Suprapubic skin (tissue), 4 donors: ENCODE results near the gene TRPM7. TPM values are rescaled to one million over a fixed set of nuclear protein-coding genes. Genes with fewer than 3 reads are reported as not detected.

Experiments used
- DNase-seq, 2 donors: peaks; one replicate each; pipeline ENCODE4 v3.0.0-alpha.2; 2019; ENCODE audit warnings: low spot score in 2 of 2
- H3K27ac ChIP-seq: fragments of 200-600 bp; sonication (generic); one replicate; pipeline ENCODE4 v1.5.1; 2019
- H3K27me3 ChIP-seq: fragments of 200-600 bp; sonication (generic); one replicate; pipeline ENCODE4 v1.5.1; 2019
- H3K36me3 ChIP-seq: fragments of 200-600 bp; sonication (generic); one replicate; pipeline ENCODE4 v1.5.1; 2019
- H3K4me1 ChIP-seq: fragments of 200-600 bp; sonication (generic); one replicate; pipeline ENCODE4 v1.5.1; 2019
- H3K4me3 ChIP-seq: fragments of 200-600 bp; sonication (generic); one replicate; pipeline ENCODE4 v1.5.1; 2019; ENCODE audit warnings: mild to moderate bottlenecking
- H3K9me3 ChIP-seq: fragments of 200-600 bp; sonication (generic); one replicate; pipeline ENCODE4 v1.5.1; 2019
- CTCF ChIP-seq, 2 donors: fragments of 200-600 bp in 1 of 2; fragments of 450-650 bp in 1 of 2; sonication (generic) in 1 of 2; IDR thresholded peaks; one replicate each; pipeline ENCODE4 v1.5.1; 2016 to 2019; ENCODE audit warnings: antibody characterized with exemption in 2 of 2, mild to moderate bottlenecking in 1 of 2, moderate library complexity in 1 of 2
- EP300 ChIP-seq: sonication (generic); formaldehyde crosslinking; IDR thresholded peaks from one replicate; pipeline ENCODE4 v1.6.1; 2017; ENCODE audit warnings: antibody characterized with exemption
- POLR2A ChIP-seq, 2 donors: fragments of 450-650 bp; IDR thresholded peaks; one replicate each; pipeline ENCODE4 v1.6.1; 2017; ENCODE audit warnings: antibody characterized with exemption in 2 of 2, mild to moderate bottlenecking in 2 of 2, moderate library complexity in 2 of 2
- POLR2AphosphoS5 ChIP-seq, 3 donors: sonication (generic); formaldehyde crosslinking; IDR thresholded peaks; one replicate each; pipeline ENCODE4 v1.6.1; 2017; ENCODE audit warnings: antibody characterized with exemption in 3 of 3
- WGBS: methylation state at CpG from one replicate; pipeline ENCODE4 v1.1.5; 2018; 5-methylcytosine and 5-hydroxymethylcytosine counted together
- total RNA-seq, 4 donors: library from RNA; depleted of rRNA; stranded (reverse); fragments of >200 nt; gene quantifications; one replicate each; pipeline ENCODE4 v1.1.0, GENCODE V29; 2016

TRPM7 gene
- total RNA-seq, 4 donors from 2014 or later: 30.8 to 72.0 (median 35.5) TPM

DNA sequence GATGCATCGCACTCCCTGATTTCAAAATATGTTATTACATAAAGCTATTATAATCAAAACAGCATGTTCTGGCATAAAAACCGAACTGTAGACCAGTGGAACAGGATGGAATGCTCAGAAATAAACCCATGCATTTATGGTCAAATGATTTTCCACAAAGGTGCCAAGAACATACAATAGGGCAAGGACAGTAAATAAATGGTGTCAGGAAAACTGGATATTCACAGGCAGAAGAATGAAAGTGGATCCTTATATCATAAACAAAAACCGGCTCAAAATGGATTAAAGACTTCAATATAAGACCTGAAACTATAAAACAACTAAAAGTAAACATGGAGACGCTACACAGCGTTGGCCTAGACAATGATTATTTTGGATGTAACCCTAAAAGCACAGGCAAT, 162.7 kb downstream of the TRPM7 start:
- peaks cover 4% of the 10 kb centered on the region for H3K4me1 ChIP-seq
- TF ChIP-seq POLR2AphosphoS5 (IDR thresholded peaks at IDR 0.05) (no peak), CTCF (IDR thresholded peaks at IDR 0.05) (no peak), POLR2A (IDR thresholded peaks at IDR 0.05) (no peak), EP300 (no peak)
- no peaks in the 10 kb centered on the region for H3K27me3 ChIP-seq
- H3K9me3 ChIP-seq: no peaks in the 10 kb centered on the region
- DNase-seq: no peak
- H3K36me3 ChIP-seq: no peaks in the 10 kb centered on the region
- no peak overlapping the region for H3K27ac ChIP-seq
- WGBS: 51% methylated on average over 5 of the region's 5 CpGs
- H3K4me3 ChIP-seq: no peak overlapping the region

DNA sequence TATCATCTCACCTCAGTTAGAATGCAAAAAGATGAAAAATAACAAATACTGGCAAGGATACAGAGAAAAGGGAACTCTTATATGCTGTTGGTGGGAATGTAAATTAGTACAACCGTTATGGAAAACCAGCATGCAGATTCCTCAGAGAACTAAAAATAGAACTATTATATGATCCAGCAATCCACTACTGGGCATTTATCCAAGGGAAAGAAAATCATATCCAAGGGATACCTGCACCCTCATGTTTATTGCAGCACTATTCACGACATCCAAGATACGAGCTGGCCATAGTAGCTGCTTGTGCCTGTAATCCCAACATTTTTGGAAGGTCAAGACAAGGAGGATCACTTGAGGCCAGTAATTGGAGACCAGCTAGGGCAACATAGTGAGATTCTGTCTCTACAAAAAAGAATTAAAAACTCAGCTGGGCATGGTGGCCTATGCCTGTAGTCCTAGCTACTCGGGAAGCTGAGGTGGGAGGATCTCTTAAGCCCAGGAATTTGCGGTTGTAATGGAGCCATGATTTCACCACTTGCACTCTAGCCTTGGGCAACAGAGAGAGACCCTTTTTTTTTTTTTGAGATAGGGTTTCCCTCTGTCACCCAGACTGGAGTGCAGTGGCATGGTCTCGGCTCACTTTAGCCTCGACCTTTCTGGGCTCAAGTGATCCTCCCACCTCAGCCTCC, 166.7 kb downstream of the TRPM7 start:
- no peaks in the 10 kb centered on the region for H3K27me3 ChIP-seq
- 79% methylated on average over 7 of the region's 7 CpGs for WGBS
- H3K4me1 ChIP-seq: peaks cover 4% of the 10 kb centered on the region
- TF ChIP-seq CTCF (IDR thresholded peaks at IDR 0.05) (no peak), EP300 (no peak)
- DNase-seq: no peak
- no peaks in the 10 kb centered on the region for H3K9me3 ChIP-seq
- no peak overlapping the region for H3K27ac ChIP-seq
- H3K4me3 ChIP-seq: no peak overlapping the region
- H3K36me3 ChIP-seq: no peaks in the 10 kb centered on the region

- TF ChIP-seq EP300 (no peak), CTCF (IDR thresholded peaks at IDR 0.05) (no peak), POLR2A (IDR thresholded peaks at IDR 0.05) (no peak), POLR2AphosphoS5 (IDR thresholded peaks at IDR 0.05) (no peak)
- no peaks in the 10 kb centered on the region for H3K4me1 ChIP-seq
- no peak for DNase-seq
- no peaks in the 10 kb centered on the region for H3K27me3 ChIP-seq
- no peak overlapping the region for H3K4me3 ChIP-seq
- no peak overlapping the region for H3K27ac ChIP-seq
- no peaks in the 10 kb centered on the region for H3K9me3 ChIP-seq
- peaks cover 4% of the 10 kb centered on the region for H3K36me3 ChIP-seq
Measured at GRCh38 chr15:50513001-50513400, 173.6 kb downstream of the TRPM7 start.

Other genes starting within 250 kb of the TRPM7 start
- gene USP50, start 140.1 kb downstream of the TRPM7 start, total RNA-seq: 1 to 10 TPM in 2 of 4 donors, not detected in 2; 1.3 to 2.0 TPM
- gene SPPL2A, start 78.9 kb upstream of the TRPM7 start, total RNA-seq: 100 to 1,000 TPM; 156 to 228 (median 186) TPM
- gene AP4E1, start 221.9 kb upstream of the TRPM7 start, total RNA-seq: 10 to 100 TPM; 12.7 to 18.7 (median 13.0) TPM